A549 (cell line): ENCODE data around the gene SEZ6L2. TPM values are rescaled to one million over a fixed set of nuclear protein-coding genes. Genes with fewer than 3 reads are reported as not detected.

Experiments used
- ATAC-seq, 2 experiments: fragments of 200-7000 bp in 1 of 2; fragments of >200 bp in 1 of 2; cut with Nextera tagmentation in 1 of 2; cut with Tn5 transposase in 1 of 2; 3 replicates each; pipeline versions ENCODE4 v1.8.0 to v1.9.1; 2018 to 2020; ENCODE audit warnings: mild to moderate bottlenecking in 1 of 2, moderate library complexity in 1 of 2
- CTCF ChIA-PET: fragments of 300-600 bp; sonication (Branson Sonifier 250); formaldehyde crosslinking; extraction: SDS; loops from one replicate; lab custom pipeline; 2021; ENCODE audit warnings: antibody characterized with exemption, inconsistent platforms; lab: Yijun Ruan, JAX
- POLR2A ChIA-PET: fragments of 350-600 bp; formaldehyde crosslinking; extraction: SDS; loops from one replicate; lab custom pipeline; 2021; ENCODE audit warnings: antibody characterized with exemption, inconsistent platforms; lab: Yijun Ruan, JAX
- DNase-seq, 2 experiments: peaks; one replicate each; pipeline versions ENCODE4 v3.0.0 to v3.0.0-alpha.2; 2011 to 2016; ENCODE audit warnings: low read depth in 1 of 2, low spot score in 1 of 2
- FAIRE-seq: peaks from 2 replicates; lab custom pipeline; 2011; peaks lifted over from hg19 to GRCh38; lab: Jason Lieb, UNC
- H3K27ac ChIP-seq, 2 experiments: fragments of >200 bp; sonication (Bioruptor Twin); formaldehyde crosslinking; 3 replicates each; pipeline ENCODE4 v1.5.1; 2016 to 2017
- H3K4me1 ChIP-seq: fragments of >200 bp; sonication (Bioruptor Twin); formaldehyde crosslinking; 3 replicates; pipeline ENCODE4 v1.6.1; 2016
- H3K4me2 ChIP-seq: fragments of >200 bp; sonication (Bioruptor Twin); formaldehyde crosslinking; 3 replicates; pipeline ENCODE4 v1.6.1; 2016
- H3K4me3 ChIP-seq: fragments of >200 bp; sonication (Bioruptor Twin); formaldehyde crosslinking; 3 replicates; pipeline ENCODE4 v1.5.1; 2016
- H3K9me3 ChIP-seq: fragments of >200 bp; sonication (Bioruptor Twin); formaldehyde crosslinking; 3 replicates; pipeline ENCODE4 v1.6.1; 2016
- CHD2 ChIP-seq: fragments of 150-350 bp; IDR thresholded peaks from 2 replicates; pipeline ENCODE4 v1.6.1; 2014; ENCODE audit warnings: low read length; ENCODE audit not compliant: partially characterized antibody
- CHD4 ChIP-seq: fragments of 200-600 bp; sonication (generic); IDR thresholded peaks from 2 replicates; pipeline ENCODE4 v1.6.1; 2016; ENCODE audit warnings: antibody characterized with exemption, mild to moderate bottlenecking, borderline replicate concordance
- EHF ChIP-seq: fragments of 250-450 bp; sonication (Bioruptor Pico); IDR thresholded peaks from 2 replicates; pipeline ENCODE4 v1.5.0; 2020; ENCODE audit warnings: mild to moderate bottlenecking
- EHMT2 ChIP-seq: fragments of 200-600 bp; sonication (generic); IDR thresholded peaks from 2 replicates; pipeline ENCODE4 v1.6.1; 2016; ENCODE audit warnings: antibody characterized with exemption, low read depth, mild to moderate bottlenecking, moderate library complexity
- EP300 ChIP-seq, 2 experiments: fragments of >200 bp; sonication (Bioruptor Twin); formaldehyde crosslinking; IDR thresholded peaks; 2 replicates in 1 of 2; 3 replicates in 1 of 2; pipeline ENCODE4 v1.6.1; 2016 to 2017
- FOSL2 ChIP-seq, 2 experiments: fragments of 450-650 bp in 1 of 2; fragments of >200 bp in 1 of 2; sonication (Bioruptor Twin) in 1 of 2; formaldehyde crosslinking; IDR thresholded peaks; 2 replicates each; pipeline versions ENCODE4 v1.5.0 to v1.6.1; 2016 to 2020; ENCODE audit warnings: mild to moderate bottlenecking in 1 of 2, moderate library complexity in 1 of 2
- GATA3 ChIP-seq: IDR thresholded peaks from 2 replicates; pipeline ENCODE4 v1.6.1; 2012; ENCODE audit warnings: borderline replicate concordance
- HEYL ChIP-seq: fragments of 250-450 bp; sonication (Bioruptor Pico); IDR thresholded peaks from 2 replicates; pipeline ENCODE4 v1.8.0; 2021; ENCODE audit warnings: mild to moderate bottlenecking, moderate library complexity
- HOXB13 ChIP-seq: fragments of 250-450 bp; sonication (Bioruptor Pico); IDR thresholded peaks from 2 replicates; pipeline ENCODE4 v1.5.0; 2020; ENCODE audit warnings: low read depth, mild to moderate bottlenecking, moderate library complexity
- MAFK ChIP-seq: fragments of 450-650 bp; IDR thresholded peaks from 2 replicates; pipeline ENCODE4 v1.6.1; 2014; ENCODE audit not compliant: partially characterized antibody
- MYC ChIP-seq: IDR thresholded peaks from 2 replicates; pipeline ENCODE4 v1.6.1; 2012; ENCODE audit warnings: mild to moderate bottlenecking, inconsistent platforms, low read length, improper control_type of control experiment, borderline replicate concordance
- NR3C1 ChIP-seq: fragments of >200 bp; sonication (Bioruptor Twin); formaldehyde crosslinking; IDR thresholded peaks from 3 replicates; pipeline ENCODE4 v1.6.1; 2017
- POLR2A ChIP-seq: IDR thresholded peaks from 2 replicates; pipeline ENCODE4 v1.6.1; 2012; ENCODE audit warnings: mild to moderate bottlenecking, low read length
- RCOR1 ChIP-seq: fragments of 150-350 bp; IDR thresholded peaks from 2 replicates; pipeline ENCODE4 v1.6.1; 2014; ENCODE audit warnings: antibody characterized with exemption, low read length, low read depth
- RFX5 ChIP-seq: fragments of 450-650 bp; IDR thresholded peaks from 2 replicates; pipeline ENCODE4 v1.7.1; 2014; ENCODE audit warnings: antibody characterized with exemption, mild to moderate bottlenecking, moderate library complexity
- SREBF2 ChIP-seq: fragments of 450-650 bp; IDR thresholded peaks from 2 replicates; pipeline ENCODE4 v1.6.1; 2014; ENCODE audit warnings: mild to moderate bottlenecking, moderate library complexity
- ZFP36 ChIP-seq: fragments of 450-650 bp; IDR thresholded peaks from 2 replicates; pipeline ENCODE4 v1.6.1; 2014; ENCODE audit warnings: borderline replicate concordance; ENCODE audit not compliant: partially characterized antibody
- ZSCAN20 ChIP-seq: fragments of 250-450 bp; sonication (Bioruptor Pico); IDR thresholded peaks from 2 replicates; pipeline ENCODE4 v1.8.0; 2022; ENCODE audit warnings: mild to moderate bottlenecking, moderate library complexity
- WGBS: methylation state at CpG from one replicate; pipeline ENCODE4 v1.1.6; 2017; ENCODE audit errors: missing lambda C conversion rate; 5-methylcytosine and 5-hydroxymethylcytosine counted together
- polyA plus RNA-seq, 4 experiments: library from polyadenylated mRNA; depleted of rRNA in 3 of 4; stranded (reverse); fragments of >200 nt; fragmentation: RNase III in 1 of 4; extraction: RNeasy Plus Mini Kit Qiagen cat#74134 plus additional on column Dnase treatment in 1 of 4; gene quantifications; 2 replicates in 3 of 4; 3 replicates in 1 of 4; pipeline ENCODE4 v1.2.3, GENCODE V29; 2011 to 2017
- TF ChIP-seq, protein P1 (sequence below): fragments of >200 bp; sonication (Bioruptor Twin); formaldehyde crosslinking; IDR thresholded peaks from 2 replicates; pipeline ENCODE4 v1.6.1; 2016
- TF ChIP-seq, protein P2 (sequence below): fragments of 250-450 bp; sonication (Bioruptor Pico); IDR thresholded peaks from 2 replicates; pipeline ENCODE4 v1.5.0; 2021; ENCODE audit warnings: mild to moderate bottlenecking, moderate library complexity, borderline replicate concordance
- TF ChIP-seq, protein P3 (sequence below): IDR thresholded peaks from 2 replicates; pipeline ENCODE4 v1.6.1; 2012; ENCODE audit warnings: low read depth, borderline replicate concordance
- TF ChIP-seq, protein P4 (sequence below): fragments of 150-350 bp; IDR thresholded peaks from 2 replicates; pipeline ENCODE4 v1.6.1; 2014; ENCODE audit warnings: low read depth, mild to moderate bottlenecking, low read length
- TF ChIP-seq, protein P5 (sequence below): IDR thresholded peaks from 2 replicates; pipeline ENCODE4 v1.6.1; 2012
- TF ChIP-seq, protein P6 (sequence below): fragments of 450-650 bp; IDR thresholded peaks from 2 replicates; pipeline ENCODE4 v1.6.1; 2014; ENCODE audit warnings: antibody characterized with exemption
- TF ChIP-seq, protein P7 (sequence below): fragments of 250-450 bp; sonication (Bioruptor Pico); IDR thresholded peaks from 2 replicates; pipeline ENCODE4 v1.5.0; 2020; ENCODE audit warnings: low read depth, mild to moderate bottlenecking, moderate library complexity
- TF ChIP-seq, protein P8 (sequence below): fragments of 200-600 bp; sonication (generic); IDR thresholded peaks from 2 replicates; pipeline ENCODE4 v1.6.1; 2016; ENCODE audit warnings: antibody characterized with exemption, mild to moderate bottlenecking, moderate library complexity

Gene SEZ6L2
- polyA plus RNA-seq, 2 of the 4 experiments (the other 2 are of a cell fraction): 4.3 to 11.4 TPM

DNA sequence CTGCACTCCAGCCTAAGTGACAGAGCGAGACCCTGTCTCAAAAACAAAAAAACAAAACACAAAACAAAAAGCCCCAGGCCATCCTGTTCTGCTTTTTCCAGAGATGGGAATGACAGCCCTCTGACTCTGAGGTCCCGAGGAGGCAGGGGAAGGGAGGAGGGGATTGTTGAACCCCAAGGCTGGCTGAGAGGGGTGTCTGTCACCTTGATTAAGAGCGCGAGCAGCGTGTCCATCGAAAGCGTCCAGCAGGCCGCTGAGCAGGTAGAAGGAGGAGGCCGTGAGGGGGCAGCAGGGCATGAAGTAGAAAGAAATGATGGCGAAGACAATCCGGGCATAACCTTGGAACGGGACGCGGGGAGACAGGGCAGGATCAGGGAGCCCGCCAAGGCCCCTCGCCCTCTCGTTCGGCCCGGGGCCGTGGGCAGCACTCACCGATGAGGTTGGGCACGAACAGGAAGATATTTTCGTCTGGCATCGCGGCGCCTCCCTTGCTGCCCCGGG is 36.9 kb downstream of the SEZ6L2 start:
- Histone ChIP-seq H3K4me3 (peak overlapping the region; percentile 76), H3K27ac (peak overlapping the region; percentile 88 to 97), H3K4me2 (peak overlapping the region; percentile 92), H3K4me1 (peaks cover 15% of the 10 kb centered on the region), H3K9me3 (no peaks in the 10 kb centered on the region)
- 7% methylated on average over 22 of the region's 27 CpGs for WGBS
- ChIA-PET CTCF (interaction anchor here (0.8 to 6.0 kb wide), 17 partner anchors 9 to 171 kb away, joined by 3 to 40 read pairs (median 5); partner anchors contain the start of genes DOC2A, MVP and TLCD3B), POLR2A (interaction anchor here (1.2 kb wide), 1 partner anchor 37 kb away, joined by 6 read pairs; the partner anchor contains the start of genes ASPHD1 and SEZ6L2)
- ATAC-seq: peak; percentile 34 to 54
- FAIRE-seq: no peak
- DNase-seq: peak in 1 of 2 experiments; percentile 39
- TF ChIP-seq, protein P1, sequence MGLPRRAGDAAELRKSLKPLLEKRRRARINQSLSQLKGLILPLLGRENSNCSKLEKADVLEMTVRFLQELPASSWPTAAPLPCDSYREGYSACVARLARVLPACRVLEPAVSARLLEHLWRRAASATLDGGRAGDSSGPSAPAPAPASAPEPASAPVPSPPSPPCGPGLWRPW: no peak
- TF ChIP-seq NR3C1 (no peak), EHMT2 (no peak), EHF (CRISPR knock-in tag) (no peak), ZFP36 (no peak), CHD2 (no peak), HEYL (CRISPR knock-in tag) (no peak), RCOR1 (no peak), ZSCAN20 (no peak), GATA3 (no peak), CHD4 (no peak), MYC (no peak), SREBF2 (no peak), MAFK (no peak)
- TF ChIP-seq, protein P2, sequence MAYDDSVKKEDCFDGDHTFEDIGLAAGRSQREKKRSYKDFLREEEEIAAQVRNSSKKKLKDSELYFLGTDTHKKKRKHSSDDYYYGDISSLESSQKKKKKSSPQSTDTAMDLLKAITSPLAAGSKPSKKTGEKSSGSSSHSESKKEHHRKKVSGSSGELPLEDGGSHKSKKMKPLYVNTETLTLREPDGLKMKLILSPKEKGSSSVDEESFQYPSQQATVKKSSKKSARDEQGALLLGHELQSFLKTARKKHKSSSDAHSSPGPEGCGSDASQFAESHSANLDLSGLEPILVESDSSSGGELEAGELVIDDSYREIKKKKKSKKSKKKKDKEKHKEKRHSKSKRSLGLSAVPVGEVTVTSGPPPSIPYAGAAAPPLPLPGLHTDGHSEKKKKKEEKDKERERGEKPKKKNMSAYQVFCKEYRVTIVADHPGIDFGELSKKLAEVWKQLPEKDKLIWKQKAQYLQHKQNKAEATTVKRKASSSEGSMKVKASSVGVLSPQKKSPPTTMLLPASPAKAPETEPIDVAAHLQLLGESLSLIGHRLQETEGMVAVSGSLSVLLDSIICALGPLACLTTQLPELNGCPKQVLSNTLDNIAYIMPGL (CRISPR knock-in tag): no peak
- TF ChIP-seq, protein P3, sequence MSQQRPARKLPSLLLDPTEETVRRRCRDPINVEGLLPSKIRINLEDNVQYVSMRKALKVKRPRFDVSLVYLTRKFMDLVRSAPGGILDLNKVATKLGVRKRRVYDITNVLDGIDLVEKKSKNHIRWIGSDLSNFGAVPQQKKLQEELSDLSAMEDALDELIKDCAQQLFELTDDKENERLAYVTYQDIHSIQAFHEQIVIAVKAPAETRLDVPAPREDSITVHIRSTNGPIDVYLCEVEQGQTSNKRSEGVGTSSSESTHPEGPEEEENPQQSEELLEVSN: no peak
- TF ChIP-seq, protein P4, sequence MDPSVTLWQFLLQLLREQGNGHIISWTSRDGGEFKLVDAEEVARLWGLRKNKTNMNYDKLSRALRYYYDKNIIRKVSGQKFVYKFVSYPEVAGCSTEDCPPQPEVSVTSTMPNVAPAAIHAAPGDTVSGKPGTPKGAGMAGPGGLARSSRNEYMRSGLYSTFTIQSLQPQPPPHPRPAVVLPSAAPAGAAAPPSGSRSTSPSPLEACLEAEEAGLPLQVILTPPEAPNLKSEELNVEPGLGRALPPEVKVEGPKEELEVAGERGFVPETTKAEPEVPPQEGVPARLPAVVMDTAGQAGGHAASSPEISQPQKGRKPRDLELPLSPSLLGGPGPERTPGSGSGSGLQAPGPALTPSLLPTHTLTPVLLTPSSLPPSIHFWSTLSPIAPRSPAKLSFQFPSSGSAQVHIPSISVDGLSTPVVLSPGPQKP: no peak
- TF ChIP-seq, protein P5, sequence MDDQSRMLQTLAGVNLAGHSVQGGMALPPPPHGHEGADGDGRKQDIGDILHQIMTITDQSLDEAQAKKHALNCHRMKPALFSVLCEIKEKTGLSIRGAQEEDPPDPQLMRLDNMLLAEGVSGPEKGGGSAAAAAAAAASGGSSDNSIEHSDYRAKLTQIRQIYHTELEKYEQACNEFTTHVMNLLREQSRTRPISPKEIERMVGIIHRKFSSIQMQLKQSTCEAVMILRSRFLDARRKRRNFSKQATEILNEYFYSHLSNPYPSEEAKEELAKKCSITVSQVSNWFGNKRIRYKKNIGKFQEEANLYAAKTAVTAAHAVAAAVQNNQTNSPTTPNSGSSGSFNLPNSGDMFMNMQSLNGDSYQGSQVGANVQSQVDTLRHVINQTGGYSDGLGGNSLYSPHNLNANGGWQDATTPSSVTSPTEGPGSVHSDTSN: no peak
- TF ChIP-seq, protein P6, sequence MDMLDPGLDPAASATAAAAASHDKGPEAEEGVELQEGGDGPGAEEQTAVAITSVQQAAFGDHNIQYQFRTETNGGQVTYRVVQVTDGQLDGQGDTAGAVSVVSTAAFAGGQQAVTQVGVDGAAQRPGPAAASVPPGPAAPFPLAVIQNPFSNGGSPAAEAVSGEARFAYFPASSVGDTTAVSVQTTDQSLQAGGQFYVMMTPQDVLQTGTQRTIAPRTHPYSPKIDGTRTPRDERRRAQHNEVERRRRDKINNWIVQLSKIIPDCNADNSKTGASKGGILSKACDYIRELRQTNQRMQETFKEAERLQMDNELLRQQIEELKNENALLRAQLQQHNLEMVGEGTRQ: no peak
- TF ChIP-seq, protein P7, sequence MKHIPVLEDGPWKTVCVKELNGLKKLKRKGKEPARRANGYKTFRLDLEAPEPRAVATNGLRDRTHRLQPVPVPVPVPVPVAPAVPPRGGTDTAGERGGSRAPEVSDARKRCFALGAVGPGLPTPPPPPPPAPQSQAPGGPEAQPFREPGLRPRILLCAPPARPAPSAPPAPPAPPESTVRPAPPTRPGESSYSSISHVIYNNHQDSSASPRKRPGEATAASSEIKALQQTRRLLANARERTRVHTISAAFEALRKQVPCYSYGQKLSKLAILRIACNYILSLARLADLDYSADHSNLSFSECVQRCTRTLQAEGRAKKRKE (CRISPR knock-in tag): no peak

DNA sequence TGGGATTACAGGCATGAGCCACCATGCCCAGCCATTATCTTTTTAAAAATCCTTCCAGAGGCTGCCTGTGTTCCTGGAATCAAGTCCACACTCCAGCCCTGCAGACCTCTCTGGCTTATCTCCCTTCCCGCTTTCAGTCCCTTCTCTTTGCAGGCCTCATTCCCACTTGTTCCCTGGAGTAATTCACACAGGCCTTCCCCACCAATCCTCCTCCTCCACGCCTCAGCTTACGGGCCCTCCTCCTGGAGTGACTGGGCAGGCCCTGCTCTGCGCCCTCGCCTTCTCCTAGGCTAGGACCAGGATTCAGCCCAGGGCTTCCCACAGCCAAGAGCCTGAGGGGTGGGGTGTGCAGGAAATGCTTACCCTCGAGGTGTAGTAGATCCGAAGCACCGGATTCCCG is 39.1 kb downstream of the SEZ6L2 start:
- no peak overlapping the region for H3K4me2 ChIP-seq
- DNase-seq: no peak
- H3K4me1 ChIP-seq: peaks cover 15% of the 10 kb centered on the region
- 92% methylated on average over 9 of the region's 9 CpGs for WGBS
- ATAC-seq: no peak
- no peak overlapping the region for H3K27ac ChIP-seq
- CTCF ChIA-PET: interaction anchor here (0.6 to 6.0 kb wide), 4 partner anchors 12 to 171 kb away, joined by 3 to 40 read pairs (median 4); no protein-coding TSS in a partner anchor
- POLR2A ChIA-PET: no interaction called here
- H3K4me3 ChIP-seq: no peak overlapping the region
- no peak for FAIRE-seq
- no peaks in the 10 kb centered on the region for H3K9me3 ChIP-seq
- TF ChIP-seq, protein P8, sequence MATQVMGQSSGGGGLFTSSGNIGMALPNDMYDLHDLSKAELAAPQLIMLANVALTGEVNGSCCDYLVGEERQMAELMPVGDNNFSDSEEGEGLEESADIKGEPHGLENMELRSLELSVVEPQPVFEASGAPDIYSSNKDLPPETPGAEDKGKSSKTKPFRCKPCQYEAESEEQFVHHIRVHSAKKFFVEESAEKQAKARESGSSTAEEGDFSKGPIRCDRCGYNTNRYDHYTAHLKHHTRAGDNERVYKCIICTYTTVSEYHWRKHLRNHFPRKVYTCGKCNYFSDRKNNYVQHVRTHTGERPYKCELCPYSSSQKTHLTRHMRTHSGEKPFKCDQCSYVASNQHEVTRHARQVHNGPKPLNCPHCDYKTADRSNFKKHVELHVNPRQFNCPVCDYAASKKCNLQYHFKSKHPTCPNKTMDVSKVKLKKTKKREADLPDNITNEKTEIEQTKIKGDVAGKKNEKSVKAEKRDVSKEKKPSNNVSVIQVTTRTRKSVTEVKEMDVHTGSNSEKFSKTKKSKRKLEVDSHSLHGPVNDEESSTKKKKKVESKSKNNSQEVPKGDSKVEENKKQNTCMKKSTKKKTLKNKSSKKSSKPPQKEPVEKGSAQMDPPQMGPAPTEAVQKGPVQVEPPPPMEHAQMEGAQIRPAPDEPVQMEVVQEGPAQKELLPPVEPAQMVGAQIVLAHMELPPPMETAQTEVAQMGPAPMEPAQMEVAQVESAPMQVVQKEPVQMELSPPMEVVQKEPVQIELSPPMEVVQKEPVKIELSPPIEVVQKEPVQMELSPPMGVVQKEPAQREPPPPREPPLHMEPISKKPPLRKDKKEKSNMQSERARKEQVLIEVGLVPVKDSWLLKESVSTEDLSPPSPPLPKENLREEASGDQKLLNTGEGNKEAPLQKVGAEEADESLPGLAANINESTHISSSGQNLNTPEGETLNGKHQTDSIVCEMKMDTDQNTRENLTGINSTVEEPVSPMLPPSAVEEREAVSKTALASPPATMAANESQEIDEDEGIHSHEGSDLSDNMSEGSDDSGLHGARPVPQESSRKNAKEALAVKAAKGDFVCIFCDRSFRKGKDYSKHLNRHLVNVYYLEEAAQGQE: no peak
- no peak for TF ChIP-seq FOSL2 (IDR thresholded peaks at IDR 0.05)
- TF ChIP-seq FOSL2 (CRISPR knock-in tag; IDR thresholded peaks at IDR 0.05): no peak
- TF ChIP-seq POLR2A: no peak
- no peak for TF ChIP-seq RFX5
- TF ChIP-seq, protein P6: no peak
- TF ChIP-seq HOXB13 (CRISPR knock-in tag): no peak
- TF ChIP-seq EP300 (IDR thresholded peaks at IDR 0.05): no peak
- no peak for TF ChIP-seq CHD2
